SK-N-SH (cell line): ENCODE measurements around the gene RDH12. TPM values are rescaled to one million over a fixed set of nuclear protein-coding genes. Genes with fewer than 3 reads are reported as not detected.

Source experiments
- CTCF ChIA-PET: fragments of 300-600, 350-600 bp; formaldehyde crosslinking; extraction: SDS; loops from one replicate; lab custom pipeline; 2021; lab: Yijun Ruan, JAX
- POLR2A ChIA-PET: fragments of 350-600 bp; sonication (Branson Sonifier 250); formaldehyde crosslinking; extraction: SDS; loops from one replicate; lab custom pipeline; 2020; ENCODE audit warnings: antibody characterized with exemption, inconsistent platforms; lab: Yijun Ruan, JAX
- DNase-seq: peaks from one replicate; pipeline ENCODE4 v3.0.0; 2012
- H2AFZ ChIP-seq: fragments of 200-600 bp; sonication (generic); 2 replicates; pipeline ENCODE4 v1.8.1; 2016; ENCODE audit warnings: antibody characterized with exemption, mild to moderate bottlenecking, low read depth
- H3F3A ChIP-seq: fragments of 200-600 bp; sonication (generic); replicated peaks from 2 replicates; pipeline ENCODE3; 2016; ENCODE audit warnings: antibody characterized with exemption, mild to moderate bottlenecking; ENCODE audit not compliant: insufficient read depth
- H3K27ac ChIP-seq, 2 experiments: fragments of 200-500 bp in 1 of 2; fragments of 200-600 bp in 1 of 2; sonication (Bioruptor generic) in 1 of 2; sonication (generic), shearing (Covaris generic) in 1 of 2; 2 replicates each; pipeline versions ENCODE4 v1.5.1 to v1.6.1; 2014 to 2016; ENCODE audit warnings: low read depth in 2 of 2, inconsistent platforms in 1 of 2, low read length in 1 of 2, mild to moderate bottlenecking in 1 of 2, mixed read lengths in 1 of 2
- H3K27me3 ChIP-seq: fragments of 200-600 bp; sonication (generic), shearing (Covaris generic); 2 replicates; pipeline ENCODE4 v1.6.1; 2016; ENCODE audit warnings: mixed run types; ENCODE audit not compliant: insufficient read depth
- H3K36me3 ChIP-seq, 2 experiments: fragments of 200-500 bp in 1 of 2; fragments of 200-600 bp in 1 of 2; sonication (Bioruptor generic) in 1 of 2; sonication (generic) in 1 of 2; replicated peaks in 1 of 2; 2 replicates each; pipeline versions ENCODE3 to v1.5.1; 2014 to 2016; ENCODE audit warnings: low read length in 1 of 2, mild to moderate bottlenecking in 1 of 2; ENCODE audit not compliant: insufficient read depth in 2 of 2, control insufficient read depth in 1 of 2
- H3K4me1 ChIP-seq, 2 experiments: fragments of 200-500 bp in 1 of 2; fragments of 200-600 bp in 1 of 2; sonication (Bioruptor generic) in 1 of 2; sonication (generic), shearing (Covaris generic) in 1 of 2; 2 replicates each; pipeline versions ENCODE4 v1.5.1 to v1.6.1; 2014 to 2016; ENCODE audit warnings: low read depth in 1 of 2, low read length in 1 of 2, mixed run types in 1 of 2; ENCODE audit not compliant: insufficient read depth in 2 of 2, control insufficient read depth in 1 of 2
- H3K4me2 ChIP-seq: fragments of 200-600 bp; sonication (generic), shearing (Covaris generic); 2 replicates; pipeline ENCODE4 v1.6.1; 2017; ENCODE audit warnings: mixed run types
- H3K4me3 ChIP-seq, 2 experiments: fragments of 200-500 bp in 1 of 2; fragments of 200-600 bp in 1 of 2; sonication (Bioruptor generic) in 1 of 2; sonication (generic), shearing (Covaris generic) in 1 of 2; 2 replicates each; pipeline versions ENCODE4 v1.5.1 to v1.8.1; 2014 to 2016; ENCODE audit warnings: low read depth in 2 of 2, inconsistent platforms in 1 of 2, low read length in 1 of 2, mild to moderate bottlenecking in 1 of 2, mixed read lengths in 1 of 2, moderate library complexity in 1 of 2
- H3K79me2 ChIP-seq: fragments of 200-600 bp; sonication (generic); 2 replicates; pipeline ENCODE4 v1.8.1; 2017; ENCODE audit warnings: mild to moderate bottlenecking; ENCODE audit not compliant: insufficient read depth
- H3K9ac ChIP-seq: fragments of 200-600 bp; sonication (generic); 2 replicates; pipeline ENCODE4 v1.6.1; 2017; ENCODE audit warnings: mixed run types
- H3K9me2 ChIP-seq: fragments of 200-600 bp; sonication (generic); 2 replicates; pipeline ENCODE4 v1.6.1; 2017; ENCODE audit warnings: mixed run types
- H3K9me3 ChIP-seq: fragments of 200-600 bp; sonication (generic); 2 replicates; pipeline ENCODE4 v1.6.1; 2017; ENCODE audit warnings: mixed run types, mild to moderate bottlenecking, moderate library complexity
- H4K20me1 ChIP-seq: fragments of 200-600 bp; sonication (generic); 2 replicates; pipeline ENCODE4 v1.6.1; 2017; ENCODE audit warnings: mild to moderate bottlenecking, mixed run types; ENCODE audit not compliant: insufficient read depth
- ELF1 ChIP-seq: IDR thresholded peaks from 2 replicates; pipeline ENCODE4 v1.4.0; 2012
- EZH2phosphoT487 ChIP-seq: fragments of 200-600 bp; sonication (generic); IDR thresholded peaks from 2 replicates; pipeline ENCODE4 v1.6.1; 2017; ENCODE audit warnings: low read depth, mixed run types, mild to moderate bottlenecking, antibody characterized with exemption, moderate library complexity, borderline replicate concordance
- FOXJ3 ChIP-seq: sonication (generic); formaldehyde crosslinking; IDR thresholded peaks from 2 replicates; pipeline ENCODE4 v1.5.1; 2020; ENCODE audit warnings: mild to moderate bottlenecking, missing genetic modification reagents
- FOXM1 ChIP-seq: IDR thresholded peaks from 2 replicates; pipeline ENCODE4 v1.4.0; 2012; ENCODE audit warnings: low read depth, mild to moderate bottlenecking
- GABPA ChIP-seq: IDR thresholded peaks from 2 replicates; pipeline ENCODE4 v1.4.0; 2012; ENCODE audit warnings: low read depth, mild to moderate bottlenecking
- MEF2A ChIP-seq: IDR thresholded peaks from 2 replicates; pipeline ENCODE4 v1.4.0; 2012; ENCODE audit warnings: low read depth, borderline replicate concordance
- NRF1 ChIP-seq: IDR thresholded peaks from 2 replicates; pipeline ENCODE4 v1.6.1; 2012; ENCODE audit warnings: low read depth, mild to moderate bottlenecking, low read length
- POLR2AphosphoS5 ChIP-seq: IDR thresholded peaks from 2 replicates; pipeline ENCODE4 v1.6.1; 2012; ENCODE audit warnings: low read depth, low read length
- RXRA ChIP-seq: IDR thresholded peaks from 2 replicates; pipeline ENCODE4 v1.4.0; 2012; ENCODE audit warnings: low read depth, mild to moderate bottlenecking, borderline replicate concordance
- SMC3 ChIP-seq: IDR thresholded peaks from 2 replicates; pipeline ENCODE4 v1.6.1; 2012; ENCODE audit warnings: low read depth, low read length, improper control_type of control experiment
- TAF1 ChIP-seq: IDR thresholded peaks from 2 replicates; pipeline ENCODE4 v1.6.1; 2012; ENCODE audit warnings: low read depth, mild to moderate bottlenecking, low read length, moderate library complexity, borderline replicate concordance
- TEAD4 ChIP-seq: IDR thresholded peaks from 2 replicates; pipeline ENCODE4 v1.4.0; 2012; ENCODE audit warnings: mild to moderate bottlenecking, borderline replicate concordance; ENCODE audit not compliant: insufficient read depth
- YY1 ChIP-seq: IDR thresholded peaks from 2 replicates; pipeline ENCODE4 v1.4.0; 2012; ENCODE audit warnings: low read depth, mild to moderate bottlenecking
- WGBS: methylation state at CpG from one replicate; pipeline ENCODE4 v1.1.6; 2017; ENCODE audit warnings: low lambda C conversion rate; 5-methylcytosine and 5-hydroxymethylcytosine counted together
- polyA plus RNA-seq, 3 experiments: library from polyadenylated mRNA; depleted of rRNA; stranded (reverse); fragments of >200 nt; gene quantifications; 2 replicates each; pipeline ENCODE4 v1.2.3, GENCODE V29; 2012
- TF ChIP-seq, protein P1 (sequence below): fragments of 150-350 bp; IDR thresholded peaks from 2 replicates; pipeline ENCODE4 v1.6.1; 2016; ENCODE audit warnings: mild to moderate bottlenecking, low read depth, low read length
- TF ChIP-seq, protein P2 (sequence below): IDR thresholded peaks from 2 replicates; pipeline ENCODE4 v1.4.0; 2012; ENCODE audit warnings: low read depth, borderline replicate concordance
- TF ChIP-seq, protein P3 (sequence below): fragments of 200-600 bp; sonication (generic); IDR thresholded peaks from 2 replicates; pipeline ENCODE4 v1.6.1; 2017; ENCODE audit warnings: antibody characterized with exemption, mild to moderate bottlenecking, moderate library complexity
- TF ChIP-seq, protein P4 (sequence below): fragments of 150-350 bp; IDR thresholded peaks from 2 replicates; pipeline ENCODE4 v1.6.1; 2017; ENCODE audit warnings: antibody characterized with exemption, low read length, low read depth, borderline replicate concordance

Gene RDH12
- polyA plus RNA-seq, 1 of the 3 experiments (the other 2 are of a cell fraction), result not detected

DNA sequence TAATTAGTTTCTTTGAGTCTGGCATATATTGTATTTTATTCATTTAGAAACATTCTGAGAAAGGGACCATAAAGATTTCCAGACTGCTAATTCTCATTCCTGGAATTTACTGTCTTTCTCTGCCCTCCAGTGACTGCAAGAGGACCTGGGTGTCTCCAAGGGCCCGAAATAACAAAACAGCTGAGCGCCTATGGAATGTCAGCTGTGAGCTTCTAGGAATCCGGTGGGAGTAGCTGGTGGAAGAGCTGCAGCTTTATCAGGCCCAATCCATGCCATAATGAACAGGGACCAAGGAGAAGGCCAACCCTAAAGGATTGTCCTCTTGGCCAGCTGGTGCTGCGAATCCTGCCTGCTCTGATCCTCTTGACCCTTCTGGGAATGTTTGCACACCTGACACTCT lies 31.9 kb downstream of the RDH12 start:
- Histone ChIP-seq H3K36me3 (no peaks in the 10 kb centered on the region), H4K20me1 (no peaks in the 10 kb centered on the region), H3K9me3 (no peaks in the 10 kb centered on the region), H3K27me3 (no peaks in the 10 kb centered on the region), H3K4me3 (no peak overlapping the region), H3F3A (no peaks in the 10 kb centered on the region), H3K4me1 (no peaks in the 10 kb centered on the region), H2AFZ (no peak overlapping the region), H3K9ac (no peak overlapping the region), H3K4me2 (no peak overlapping the region), H3K27ac (no peak overlapping the region), H3K79me2 (no peaks in the 10 kb centered on the region), H3K9me2 (no peaks in the 10 kb centered on the region)
- TF ChIP-seq, protein P1, sequence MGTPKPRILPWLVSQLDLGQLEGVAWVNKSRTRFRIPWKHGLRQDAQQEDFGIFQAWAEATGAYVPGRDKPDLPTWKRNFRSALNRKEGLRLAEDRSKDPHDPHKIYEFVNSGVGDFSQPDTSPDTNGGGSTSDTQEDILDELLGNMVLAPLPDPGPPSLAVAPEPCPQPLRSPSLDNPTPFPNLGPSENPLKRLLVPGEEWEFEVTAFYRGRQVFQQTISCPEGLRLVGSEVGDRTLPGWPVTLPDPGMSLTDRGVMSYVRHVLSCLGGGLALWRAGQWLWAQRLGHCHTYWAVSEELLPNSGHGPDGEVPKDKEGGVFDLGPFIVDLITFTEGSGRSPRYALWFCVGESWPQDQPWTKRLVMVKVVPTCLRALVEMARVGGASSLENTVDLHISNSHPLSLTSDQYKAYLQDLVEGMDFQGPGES, result no peak
- no peak for TF ChIP-seq TEAD4
- TF ChIP-seq, protein P2, sequence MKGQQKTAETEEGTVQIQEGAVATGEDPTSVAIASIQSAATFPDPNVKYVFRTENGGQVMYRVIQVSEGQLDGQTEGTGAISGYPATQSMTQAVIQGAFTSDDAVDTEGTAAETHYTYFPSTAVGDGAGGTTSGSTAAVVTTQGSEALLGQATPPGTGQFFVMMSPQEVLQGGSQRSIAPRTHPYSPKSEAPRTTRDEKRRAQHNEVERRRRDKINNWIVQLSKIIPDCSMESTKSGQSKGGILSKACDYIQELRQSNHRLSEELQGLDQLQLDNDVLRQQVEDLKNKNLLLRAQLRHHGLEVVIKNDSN, result no peak
- TF ChIP-seq YY1, result no peak
- TF ChIP-seq, protein P3, sequence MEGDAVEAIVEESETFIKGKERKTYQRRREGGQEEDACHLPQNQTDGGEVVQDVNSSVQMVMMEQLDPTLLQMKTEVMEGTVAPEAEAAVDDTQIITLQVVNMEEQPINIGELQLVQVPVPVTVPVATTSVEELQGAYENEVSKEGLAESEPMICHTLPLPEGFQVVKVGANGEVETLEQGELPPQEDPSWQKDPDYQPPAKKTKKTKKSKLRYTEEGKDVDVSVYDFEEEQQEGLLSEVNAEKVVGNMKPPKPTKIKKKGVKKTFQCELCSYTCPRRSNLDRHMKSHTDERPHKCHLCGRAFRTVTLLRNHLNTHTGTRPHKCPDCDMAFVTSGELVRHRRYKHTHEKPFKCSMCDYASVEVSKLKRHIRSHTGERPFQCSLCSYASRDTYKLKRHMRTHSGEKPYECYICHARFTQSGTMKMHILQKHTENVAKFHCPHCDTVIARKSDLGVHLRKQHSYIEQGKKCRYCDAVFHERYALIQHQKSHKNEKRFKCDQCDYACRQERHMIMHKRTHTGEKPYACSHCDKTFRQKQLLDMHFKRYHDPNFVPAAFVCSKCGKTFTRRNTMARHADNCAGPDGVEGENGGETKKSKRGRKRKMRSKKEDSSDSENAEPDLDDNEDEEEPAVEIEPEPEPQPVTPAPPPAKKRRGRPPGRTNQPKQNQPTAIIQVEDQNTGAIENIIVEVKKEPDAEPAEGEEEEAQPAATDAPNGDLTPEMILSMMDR, result no peak
- no peak for TF ChIP-seq FOXM1
- no peak for TF ChIP-seq POLR2AphosphoS5
- no peak for TF ChIP-seq MEF2A
- TF ChIP-seq TAF1, result no peak
- TF ChIP-seq EZH2phosphoT487, result no peak
- TF ChIP-seq FOXJ3 (CRISPR knock-in tag), result no peak
- TF ChIP-seq SMC3, result no peak
- TF ChIP-seq GABPA, result no peak
- no peak for TF ChIP-seq RXRA
- no peak for TF ChIP-seq NRF1
- TF ChIP-seq ELF1, result no peak
- TF ChIP-seq, protein P4, sequence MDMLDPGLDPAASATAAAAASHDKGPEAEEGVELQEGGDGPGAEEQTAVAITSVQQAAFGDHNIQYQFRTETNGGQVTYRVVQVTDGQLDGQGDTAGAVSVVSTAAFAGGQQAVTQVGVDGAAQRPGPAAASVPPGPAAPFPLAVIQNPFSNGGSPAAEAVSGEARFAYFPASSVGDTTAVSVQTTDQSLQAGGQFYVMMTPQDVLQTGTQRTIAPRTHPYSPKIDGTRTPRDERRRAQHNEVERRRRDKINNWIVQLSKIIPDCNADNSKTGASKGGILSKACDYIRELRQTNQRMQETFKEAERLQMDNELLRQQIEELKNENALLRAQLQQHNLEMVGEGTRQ, result no peak
- DNase-seq, result no peak
- CTCF ChIA-PET, result no interaction called here
- WGBS, result 79% methylated on average over 4 of the region's 4 CpGs
- POLR2A ChIA-PET, result no interaction called here
